HG02623 (cell line): Measurements from ENCODE around the gene WDR86.

Experiments used
- ATAC-seq: cut with Tn5 transposase; IDR thresholded peaks from one replicate; pipeline ENCODE4 v1.9.1; 2021; ENCODE audit warnings: moderate library complexity; ENCODE audit not compliant: unreplicated experiment

Gene WDR86

GRCh38 chr7:151428378-151429236 lies 18.8 kb upstream of the WDR86 start:
- ATAC-seq, result no peak

- no peak for ATAC-seq
Measured at GRCh38 chr7:151427705-151428377, 18.0 kb upstream of the WDR86 start.

- ATAC-seq, result no peak
Measured at GRCh38 chr7:151426904-151427704, 17.3 kb upstream of the WDR86 start.

- no peak for ATAC-seq
Measured at GRCh38 chr7:151426441-151426903, 16.6 kb upstream of the WDR86 start.

GRCh38 chr7:151425670-151426440 lies 16.0 kb upstream of the WDR86 start:
- no peak for ATAC-seq

- ATAC-seq, result no peak
Measured at GRCh38 chr7:151424799-151425198, 15.0 kb upstream of the WDR86 start.

GRCh38 chr7:151423936-151424335 lies 14.1 kb upstream of the WDR86 start:
- no peak for ATAC-seq

- ATAC-seq, result no peak
Measured at GRCh38 chr7:151423226-151423625, 13.4 kb upstream of the WDR86 start.

DNA sequence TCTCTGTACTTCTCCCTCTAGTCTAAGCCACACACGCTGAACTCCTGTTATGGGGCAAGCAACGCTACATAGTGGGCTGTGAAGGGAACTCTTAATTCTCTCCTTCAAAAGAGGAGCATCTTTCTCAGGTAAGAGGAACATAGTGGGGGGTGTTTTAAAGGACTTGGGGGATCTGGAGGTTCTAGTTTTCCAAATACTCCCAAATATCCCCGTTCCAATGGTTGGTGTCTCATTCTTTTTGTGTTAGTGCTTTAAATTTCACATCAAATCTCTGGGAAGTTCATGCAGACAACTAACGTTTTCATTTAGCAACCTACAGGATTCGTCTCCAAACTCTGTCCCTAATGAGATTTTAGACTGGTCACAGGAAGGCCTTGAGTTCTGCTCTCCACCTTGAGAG lies 12.4 kb upstream of the WDR86 start:
- ATAC-seq, result no peak

GRCh38 chr7:151420144-151420543 lies 10.3 kb upstream of the WDR86 start:
- no peak for ATAC-seq

GRCh38 chr7:151416941-151417315 lies 7.1 kb upstream of the WDR86 start:
- ATAC-seq, result no peak

- no peak for ATAC-seq
Measured at GRCh38 chr7:151416112-151416940, 6.5 kb upstream of the WDR86 start.

GRCh38 chr7:151415375-151416105 lies 5.7 kb upstream of the WDR86 start:
- ATAC-seq, result no peak

DNA sequence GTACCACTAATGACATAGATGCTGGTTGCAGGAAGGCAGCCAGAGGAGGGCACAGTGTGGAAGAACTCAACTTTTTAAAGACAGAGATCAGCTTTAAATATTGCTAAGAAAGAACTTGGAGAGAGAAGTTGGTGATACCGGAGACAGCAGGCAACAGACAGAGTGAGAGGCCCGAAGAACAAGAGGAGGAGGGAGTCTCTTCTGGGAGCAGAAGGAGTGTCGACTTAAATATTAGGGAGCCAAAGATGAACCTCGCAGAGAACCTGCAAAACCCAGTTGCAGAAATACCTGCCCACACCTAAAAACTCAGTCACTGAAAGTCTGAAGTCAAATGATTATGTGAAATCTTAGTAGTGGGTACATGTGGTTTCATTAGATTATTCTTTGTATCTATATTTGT lies 3.4 kb upstream of the WDR86 start:
- no peak for ATAC-seq

DNA sequence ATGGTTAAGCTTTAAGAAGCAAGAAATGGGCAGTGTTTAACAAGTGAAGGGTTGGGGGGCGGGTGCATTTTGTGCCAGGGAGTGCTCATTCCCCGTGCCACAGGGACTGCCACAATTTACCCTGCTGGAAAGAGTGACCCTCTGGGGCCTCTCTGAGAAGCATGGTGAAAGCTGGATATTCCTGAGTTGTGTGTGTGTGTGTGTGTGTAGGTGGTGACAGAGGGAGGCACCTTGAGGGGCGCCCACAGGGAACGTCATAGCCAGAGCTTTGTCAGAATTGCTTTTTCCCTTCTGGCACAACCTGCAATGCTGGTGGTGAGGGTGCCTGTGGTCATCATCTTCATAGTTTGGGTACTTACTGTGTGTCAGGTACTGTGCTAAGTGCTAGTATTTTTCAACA lies 2.5 kb upstream of the WDR86 start:
- no peak for ATAC-seq

DNA sequence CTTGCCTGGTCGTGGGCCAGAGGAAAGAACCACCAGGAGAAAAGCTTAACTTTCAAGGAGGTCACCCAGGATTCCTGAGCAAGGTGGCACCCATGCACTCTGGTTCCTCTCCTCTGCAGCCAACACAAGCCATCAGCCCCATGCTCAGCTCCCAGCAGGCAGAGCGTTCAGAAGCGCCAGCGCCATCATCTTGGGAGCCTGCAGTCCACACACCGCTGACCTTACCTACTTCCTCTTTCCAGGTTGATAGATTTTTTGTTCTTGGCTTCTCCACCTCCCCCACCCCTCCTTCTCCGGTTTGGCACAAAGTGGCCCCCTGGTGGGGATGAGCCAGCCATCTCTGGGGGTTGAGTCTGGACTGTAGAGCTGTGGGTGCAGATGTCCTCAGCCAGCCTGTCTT lies 1.7 kb upstream of the WDR86 start:
- ATAC-seq, result no peak

DNA sequence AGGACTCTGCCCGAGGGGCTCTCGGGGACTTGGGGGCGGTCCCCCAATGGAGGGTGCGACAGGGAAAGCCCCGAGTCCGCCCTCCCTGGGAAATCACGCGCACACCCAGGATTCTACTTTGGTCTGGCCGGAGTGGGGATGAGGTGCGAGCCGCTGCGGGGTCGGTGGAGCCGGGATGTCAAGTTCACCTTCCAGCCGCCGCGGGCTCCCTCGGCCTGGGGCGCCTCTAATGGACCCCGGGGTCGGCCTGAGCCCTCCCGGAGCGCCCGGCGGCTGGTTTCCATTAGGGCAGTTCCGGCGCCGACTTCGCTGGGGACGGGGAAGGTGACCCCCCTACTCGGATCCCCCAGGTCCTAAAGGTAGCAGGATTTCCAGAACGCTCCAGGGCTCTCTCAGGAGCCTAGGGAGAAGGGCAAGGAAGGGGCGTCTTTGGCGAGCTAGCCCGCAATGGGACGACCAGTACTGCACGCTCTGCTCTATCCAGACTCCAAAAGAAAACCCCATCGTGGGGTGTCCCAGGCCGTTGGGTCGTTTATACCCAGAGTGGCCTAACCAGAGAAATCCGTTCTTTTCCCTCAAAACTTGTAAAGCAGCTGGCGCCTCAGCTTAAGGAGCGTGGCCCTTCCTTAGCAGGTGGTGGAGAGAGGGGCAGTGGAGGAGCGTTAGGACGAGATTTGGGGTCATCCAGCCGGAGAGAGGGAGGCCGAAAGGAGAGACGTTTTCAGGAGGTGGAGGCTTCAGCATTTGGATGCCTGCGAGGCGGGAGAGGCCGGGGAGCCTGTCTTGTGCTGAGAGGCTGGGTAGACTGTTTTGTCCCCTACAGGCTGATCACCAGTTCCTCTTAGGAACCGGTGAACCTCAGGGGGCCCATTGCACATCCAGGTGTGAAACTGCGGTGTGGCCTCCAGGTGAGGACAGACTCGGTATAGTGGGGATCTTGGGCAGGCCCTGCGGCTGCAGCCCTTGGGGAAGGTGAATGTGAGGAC lies 860 bp upstream of the WDR86 start:
- no peak for ATAC-seq
